ENCODE measurements around the gene RAB3GAP2.

DNA sequence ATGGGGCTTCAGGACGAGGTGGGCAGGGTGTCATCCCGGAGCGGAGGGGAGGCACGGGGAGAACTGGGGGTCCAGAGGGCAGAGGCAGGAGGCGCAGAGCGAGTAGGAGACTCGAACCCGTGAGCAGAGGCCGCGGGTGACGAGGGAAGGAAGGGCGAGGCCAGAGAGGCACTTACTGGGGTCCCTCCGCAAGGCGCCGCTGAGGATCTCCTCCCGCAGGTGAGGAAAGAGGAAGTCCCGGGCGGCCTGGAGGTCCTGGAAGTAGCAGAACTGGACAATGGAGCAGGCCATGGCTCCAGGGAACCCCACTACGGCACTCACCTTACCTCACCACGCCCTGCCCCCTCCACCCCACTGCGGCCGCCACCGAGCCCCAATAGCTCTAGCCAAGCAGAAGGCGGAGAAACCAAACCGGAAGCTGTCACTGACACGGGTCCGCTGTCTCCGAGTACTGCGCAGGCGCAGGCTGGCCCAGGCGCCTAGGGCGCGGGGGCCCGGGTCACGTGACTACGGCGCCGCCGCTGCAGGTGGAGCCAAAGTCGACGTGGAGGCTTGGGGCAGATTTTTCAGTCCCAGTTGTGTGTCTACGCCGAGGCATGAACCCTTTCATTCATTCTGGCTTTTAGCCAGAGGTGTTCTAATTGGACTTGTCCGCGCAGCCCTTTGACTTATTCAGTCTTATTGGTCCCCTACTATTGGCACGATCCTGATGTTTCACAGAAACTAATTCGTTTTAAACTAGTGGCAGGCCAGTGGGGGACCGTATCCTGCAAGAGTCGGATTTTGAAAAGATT lies at the start of gene RAB3GAP2:
- peak; percentile 17 to 81 for TF ChIP-seq POLR2A (IDR thresholded peaks at IDR 0.05)
- TF ChIP-seq, protein P1, sequence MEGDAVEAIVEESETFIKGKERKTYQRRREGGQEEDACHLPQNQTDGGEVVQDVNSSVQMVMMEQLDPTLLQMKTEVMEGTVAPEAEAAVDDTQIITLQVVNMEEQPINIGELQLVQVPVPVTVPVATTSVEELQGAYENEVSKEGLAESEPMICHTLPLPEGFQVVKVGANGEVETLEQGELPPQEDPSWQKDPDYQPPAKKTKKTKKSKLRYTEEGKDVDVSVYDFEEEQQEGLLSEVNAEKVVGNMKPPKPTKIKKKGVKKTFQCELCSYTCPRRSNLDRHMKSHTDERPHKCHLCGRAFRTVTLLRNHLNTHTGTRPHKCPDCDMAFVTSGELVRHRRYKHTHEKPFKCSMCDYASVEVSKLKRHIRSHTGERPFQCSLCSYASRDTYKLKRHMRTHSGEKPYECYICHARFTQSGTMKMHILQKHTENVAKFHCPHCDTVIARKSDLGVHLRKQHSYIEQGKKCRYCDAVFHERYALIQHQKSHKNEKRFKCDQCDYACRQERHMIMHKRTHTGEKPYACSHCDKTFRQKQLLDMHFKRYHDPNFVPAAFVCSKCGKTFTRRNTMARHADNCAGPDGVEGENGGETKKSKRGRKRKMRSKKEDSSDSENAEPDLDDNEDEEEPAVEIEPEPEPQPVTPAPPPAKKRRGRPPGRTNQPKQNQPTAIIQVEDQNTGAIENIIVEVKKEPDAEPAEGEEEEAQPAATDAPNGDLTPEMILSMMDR (IDR thresholded peaks at IDR 0.05), result peak in 1 of 6 experiments; percentile 25

All from thyroid gland (tissue), 4 donors.